CD4-positive, alpha-beta T cell treated with Interleukin-17A for 1 hour (primary cell): Measurements from ENCODE around the gene PRDM2.

Experiments
- DNase-seq: peaks from one replicate; pipeline ENCODE4 v3.0.0-alpha.2; 2020

The PRDM2 gene

DNA sequence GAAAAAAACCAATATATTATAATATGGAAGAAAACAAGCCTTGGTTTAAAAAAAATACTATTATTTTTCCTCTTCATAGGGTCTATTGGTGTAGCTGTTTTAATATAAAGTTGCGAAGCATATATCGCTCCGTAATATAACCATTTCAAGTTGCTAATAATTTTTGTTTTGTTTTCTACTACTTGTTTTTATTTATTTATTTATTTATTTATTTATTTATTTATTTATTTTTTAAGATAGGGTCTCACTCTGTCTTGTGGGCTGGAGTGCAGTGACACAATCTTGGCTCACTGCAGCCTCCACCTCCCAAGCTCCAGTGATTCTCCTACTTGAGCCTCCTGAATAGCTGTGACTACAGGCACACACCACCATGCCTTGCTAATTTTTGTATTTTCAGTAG, 46.4 kb downstream of the PRDM2 start:
- DNase-seq = no peak

DNA sequence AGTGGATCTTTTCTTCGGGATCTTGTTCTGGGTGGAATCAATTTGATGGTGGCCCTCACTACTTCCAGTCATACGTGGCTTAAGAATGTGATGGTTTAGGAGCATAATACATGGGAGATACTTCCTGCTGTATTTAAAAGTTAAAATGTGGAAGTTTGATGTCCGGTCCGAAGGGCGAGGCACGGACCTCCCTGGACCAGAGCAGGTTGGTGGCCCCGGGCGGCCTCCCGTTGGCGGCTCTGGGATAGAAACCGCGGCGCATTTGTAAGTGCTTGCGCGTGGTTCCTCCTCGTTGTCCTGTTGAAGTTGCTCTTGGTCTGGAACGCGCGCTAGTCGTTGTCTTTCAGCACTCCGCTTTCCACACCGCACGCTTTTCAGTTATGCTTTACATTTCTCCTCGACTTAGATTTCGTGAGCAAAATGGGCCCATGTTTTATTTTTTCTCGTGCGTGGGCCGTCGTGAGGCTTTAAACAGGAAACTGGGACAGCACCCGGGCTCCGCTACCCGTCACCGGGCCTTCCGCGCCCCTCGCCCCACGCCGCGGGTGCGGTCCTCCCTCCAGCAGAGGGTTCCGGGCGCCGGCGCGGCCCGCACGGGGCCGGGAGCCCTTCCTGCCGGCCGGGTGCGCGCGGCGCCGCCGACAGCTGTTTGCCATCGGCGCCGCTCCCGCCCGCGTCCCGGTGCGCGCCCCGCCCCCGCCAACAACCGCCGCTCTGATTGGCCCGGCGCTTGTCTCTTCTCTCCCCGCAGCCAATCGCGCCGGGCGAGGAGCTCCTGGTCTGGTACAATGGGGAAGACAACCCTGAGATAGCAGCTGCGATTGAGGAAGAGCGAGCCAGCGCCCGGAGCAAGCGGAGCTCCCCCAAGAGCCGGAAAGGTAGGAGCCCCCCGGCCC, 48.9 kb downstream of the PRDM2 start:
- DNase-seq = peak; percentile 97

DNA sequence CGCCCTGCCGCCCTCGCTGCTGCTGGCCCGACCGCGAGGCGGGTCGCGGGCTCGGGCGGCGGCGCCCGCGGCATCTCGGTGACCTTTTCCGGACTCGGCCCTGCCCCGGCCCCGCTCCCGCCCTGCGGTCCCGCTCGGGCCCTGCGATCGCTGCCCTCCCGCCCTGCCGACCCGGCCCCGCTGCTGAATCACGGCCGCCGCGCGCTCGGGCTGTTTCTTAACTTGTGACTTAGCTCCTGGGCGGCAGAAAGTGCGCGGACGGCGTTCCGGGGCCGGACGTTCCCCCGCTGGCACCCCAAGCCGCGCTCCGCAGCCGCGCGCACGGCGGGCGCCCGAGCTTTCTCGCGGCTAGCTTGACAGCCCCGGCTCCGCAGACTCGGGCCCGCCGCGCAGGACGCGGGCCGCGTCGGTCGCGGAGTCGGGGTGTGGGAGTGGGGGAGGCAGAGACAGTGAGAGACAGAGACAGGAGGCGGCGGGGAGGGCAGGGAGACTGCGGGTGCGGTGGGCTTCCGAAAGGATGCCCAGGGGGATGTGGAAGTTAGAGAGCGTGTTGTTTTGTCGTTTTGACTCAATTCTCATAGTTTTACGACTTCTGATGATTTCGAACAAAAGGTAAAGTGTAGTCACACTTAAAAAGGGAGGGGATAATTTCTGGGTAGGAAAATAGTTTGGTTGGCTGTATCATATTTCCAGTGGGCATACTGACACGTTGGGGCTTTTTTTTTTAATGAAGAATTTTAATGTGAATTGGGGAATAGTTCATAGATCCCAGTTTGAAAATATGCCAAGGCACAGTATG, 49.8 kb downstream of the PRDM2 start:
- DNase-seq = no peak

DNA sequence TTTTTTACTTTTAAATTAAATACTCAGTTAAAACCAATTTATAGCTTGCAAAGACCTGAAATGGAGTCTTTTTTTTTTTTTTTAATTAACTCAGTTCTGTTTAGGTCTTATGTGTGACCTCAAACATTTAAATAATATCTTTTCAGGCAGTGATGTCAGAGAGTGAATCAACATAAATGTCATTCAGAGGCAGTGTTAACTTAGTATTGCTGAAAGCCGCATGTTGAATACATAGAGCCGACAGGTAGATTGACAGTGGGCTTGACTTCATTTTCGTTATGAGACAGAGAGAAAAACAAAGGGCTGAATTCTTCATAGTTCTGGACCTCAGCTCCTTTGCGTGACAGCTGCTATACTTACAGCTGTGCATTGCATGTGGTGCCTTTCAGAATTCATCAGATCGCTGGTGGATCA, 51.5 kb downstream of the PRDM2 start:
- no peak for DNase-seq

DNA sequence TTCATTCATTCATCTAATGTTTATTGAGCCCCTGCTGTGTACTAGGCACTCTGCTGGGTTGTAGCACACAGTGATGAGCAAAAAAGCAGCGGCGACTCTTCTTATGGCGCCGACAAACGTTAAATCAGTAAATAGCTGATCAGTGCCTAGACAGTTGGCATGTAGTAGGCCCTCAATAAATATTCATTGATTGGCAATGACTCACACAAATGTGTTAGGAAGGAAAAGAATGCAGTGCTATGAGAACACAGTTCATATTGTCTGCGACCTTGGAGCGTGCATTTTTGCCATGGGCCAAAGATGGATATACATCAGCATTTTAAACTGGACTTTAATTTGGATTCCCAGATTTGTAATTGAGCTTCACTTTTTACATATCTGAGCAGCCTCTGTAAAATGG, 52.0 kb downstream of the PRDM2 start:
- no peak for DNase-seq

DNA sequence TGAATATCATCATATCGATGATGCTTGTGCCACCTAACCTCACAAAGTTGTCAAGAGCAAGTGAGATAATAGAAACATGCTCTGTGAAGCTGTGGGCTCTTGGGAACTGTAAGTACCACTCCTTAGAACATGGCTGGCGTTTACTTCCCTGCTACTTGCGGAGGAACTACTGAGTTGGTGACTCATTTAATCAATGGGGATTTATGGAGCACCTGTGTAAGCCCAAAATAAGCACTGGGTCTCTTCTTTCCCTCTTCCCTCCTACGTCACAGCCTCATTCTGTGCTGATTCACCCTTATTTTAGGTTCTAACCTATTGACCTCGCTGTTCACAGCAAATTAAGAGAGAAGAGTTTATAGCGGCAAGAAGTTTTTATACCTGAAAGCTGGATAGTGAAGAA, 52.9 kb downstream of the PRDM2 start:
- DNase-seq = no peak

DNA sequence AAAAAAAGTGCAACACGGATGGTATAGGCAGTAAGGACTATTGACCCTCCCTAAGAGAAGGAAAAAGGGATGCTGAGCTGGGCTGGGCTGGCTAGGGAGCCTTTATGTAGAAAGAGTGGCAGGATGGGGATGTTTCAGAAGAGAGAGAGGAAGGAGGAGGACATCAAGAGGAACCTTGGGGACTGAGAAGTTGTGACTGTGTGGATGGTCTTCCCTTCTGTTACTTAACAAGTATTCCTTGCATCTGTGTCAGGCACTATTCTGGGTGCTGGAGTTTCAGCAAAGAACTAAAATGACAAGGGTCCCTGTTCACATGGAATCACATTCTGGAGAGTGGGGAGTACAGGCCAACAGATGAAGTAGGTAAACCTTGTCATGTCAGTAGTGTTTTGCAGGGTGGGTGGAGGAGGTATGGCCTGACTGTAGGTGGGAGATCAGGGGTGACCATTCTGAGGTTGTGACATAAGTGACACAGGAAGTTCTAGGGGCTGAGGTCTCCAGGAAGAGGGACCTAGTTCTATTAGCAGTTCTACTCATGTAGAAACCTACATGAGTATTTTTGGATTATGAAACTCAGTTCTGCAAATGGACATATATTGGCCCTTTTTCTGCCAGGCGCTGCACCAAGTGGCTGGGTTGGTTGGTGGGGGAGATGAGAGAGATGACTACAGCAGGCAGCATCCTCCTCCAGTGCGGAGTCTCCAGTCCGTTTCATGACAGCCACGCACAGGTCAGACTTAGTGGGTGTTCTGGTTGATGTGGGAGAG, 53.8 kb downstream of the PRDM2 start:
- DNase-seq = no peak

GRCh38 chr1:13754510-13755103, 54.6 kb downstream of the PRDM2 start:
- no peak for DNase-seq

GRCh38 chr1:13756557-13757315, 56.7 kb downstream of the PRDM2 start:
- DNase-seq = no peak

DNA sequence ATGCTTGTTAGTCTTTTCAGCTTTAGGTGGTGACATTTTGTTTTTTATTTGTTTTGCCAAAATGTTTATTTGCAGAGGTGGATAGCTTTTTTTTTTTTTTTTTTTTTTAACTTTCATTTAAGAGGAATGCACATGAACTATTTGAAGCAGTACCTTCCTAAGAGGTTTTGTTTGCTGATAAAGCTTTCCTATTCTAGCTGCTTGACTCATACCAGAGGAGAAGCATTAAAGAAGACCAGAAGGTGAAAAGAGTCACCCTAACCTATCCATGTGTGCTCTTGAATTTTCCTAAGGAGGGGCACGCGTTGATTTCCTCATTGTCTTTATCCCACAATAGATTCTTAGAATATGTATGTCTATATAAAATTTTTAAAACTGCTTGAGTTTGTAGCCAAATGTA, 57.7 kb downstream of the PRDM2 start:
- DNase-seq = no peak

DNA sequence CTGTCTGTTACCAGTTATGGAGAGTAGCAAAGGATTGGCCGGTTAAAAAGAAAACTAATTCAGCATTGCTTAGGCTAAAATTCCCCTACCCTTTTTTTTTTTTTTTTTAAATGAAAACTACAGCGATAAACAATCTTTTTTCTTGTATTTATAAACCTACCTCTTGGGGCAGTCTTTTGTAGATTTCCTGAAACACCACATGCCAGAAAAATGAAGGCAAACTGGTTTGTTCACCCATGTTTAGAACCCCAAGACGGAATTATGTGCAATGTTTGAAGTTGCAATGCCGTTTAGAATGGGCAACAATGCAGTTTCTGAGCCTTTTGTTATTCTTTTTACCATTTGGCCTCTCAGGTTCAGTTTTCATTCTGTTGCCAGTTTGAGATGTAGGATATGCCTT, 59.1 kb downstream of the PRDM2 start:
- DNase-seq = peak; percentile 16

- DNase-seq = no peak
Observed at GRCh38 chr1:13760340-13760739, 60.4 kb downstream of the PRDM2 start.

GRCh38 chr1:13760921-13761320, 60.9 kb downstream of the PRDM2 start:
- no peak for DNase-seq

- no peak for DNase-seq
Observed at GRCh38 chr1:13761883-13762282, 61.9 kb downstream of the PRDM2 start.

DNA sequence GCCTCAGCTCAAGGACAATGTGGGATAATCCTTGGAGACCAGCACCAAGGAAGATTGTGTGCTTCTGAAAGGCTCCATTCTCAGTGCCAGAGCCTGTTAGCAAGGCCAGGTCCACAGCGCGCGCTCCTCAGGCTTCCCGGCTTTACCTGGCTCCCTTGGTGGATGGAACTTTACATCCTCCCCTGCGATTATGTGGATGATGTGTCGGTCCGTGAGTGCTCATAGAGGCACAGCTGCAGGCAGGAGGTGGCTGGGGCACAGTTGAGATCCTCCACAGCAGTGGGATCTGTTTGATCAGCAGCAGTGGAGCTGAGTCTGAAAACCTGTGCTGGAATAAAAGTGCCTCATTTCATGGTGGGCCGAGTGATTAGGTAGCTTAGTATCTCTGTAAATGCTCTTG, 62.7 kb downstream of the PRDM2 start:
- DNase-seq = no peak

- DNase-seq = no peak
Observed at GRCh38 chr1:13763222-13763621, 63.2 kb downstream of the PRDM2 start.

- peak; percentile 37 for DNase-seq
Observed at GRCh38 chr1:13763991-13764390, 64.0 kb downstream of the PRDM2 start.

- DNase-seq = peak; percentile 41
Observed at GRCh38 chr1:13764588-13765332, 64.8 kb downstream of the PRDM2 start.

DNA sequence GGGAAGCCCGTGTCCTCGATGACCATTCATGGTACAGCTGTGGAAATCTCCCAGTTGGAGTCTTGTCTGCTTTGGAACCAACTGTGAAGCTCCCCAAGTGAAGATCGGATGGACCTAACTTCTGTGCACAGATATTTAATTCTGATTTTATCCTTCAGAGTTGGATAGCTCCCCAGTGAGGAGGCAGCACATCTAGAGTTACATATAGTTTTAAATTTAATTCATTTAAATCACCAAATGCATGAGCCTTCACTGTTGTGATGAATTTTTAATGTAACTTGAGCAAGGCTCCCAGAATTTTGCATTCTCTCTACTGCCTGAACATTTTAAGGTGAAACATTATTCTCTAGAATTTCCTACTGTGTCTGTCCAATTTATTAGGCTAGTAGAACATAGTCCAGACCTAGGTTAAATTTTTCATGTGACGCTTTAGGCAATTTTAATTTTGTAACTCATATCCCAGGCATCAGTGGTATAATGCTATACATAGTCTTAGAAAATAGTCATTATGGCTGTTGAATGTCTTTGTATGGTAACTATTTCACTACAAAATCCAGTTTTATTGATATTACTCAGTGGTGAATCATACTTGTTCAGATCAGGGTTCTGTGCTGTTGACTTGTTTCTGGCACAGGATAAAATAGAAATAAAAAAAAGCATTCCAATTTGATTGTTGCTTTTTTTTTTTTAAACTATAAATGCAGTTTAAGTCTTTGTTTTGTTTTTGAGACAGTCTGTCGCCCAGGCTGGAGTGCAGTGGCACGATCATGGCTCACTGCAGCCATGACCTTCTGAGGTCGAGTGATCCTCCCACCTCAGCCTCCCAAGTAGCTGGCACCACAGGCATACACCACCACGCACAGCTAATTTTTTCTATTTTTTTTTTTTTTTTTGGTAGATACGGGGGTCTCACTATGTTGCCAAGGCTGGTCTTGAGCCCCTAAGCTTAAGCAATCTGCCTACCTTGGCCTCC, 66.9 kb downstream of the PRDM2 start:
- no peak for DNase-seq

DNA sequence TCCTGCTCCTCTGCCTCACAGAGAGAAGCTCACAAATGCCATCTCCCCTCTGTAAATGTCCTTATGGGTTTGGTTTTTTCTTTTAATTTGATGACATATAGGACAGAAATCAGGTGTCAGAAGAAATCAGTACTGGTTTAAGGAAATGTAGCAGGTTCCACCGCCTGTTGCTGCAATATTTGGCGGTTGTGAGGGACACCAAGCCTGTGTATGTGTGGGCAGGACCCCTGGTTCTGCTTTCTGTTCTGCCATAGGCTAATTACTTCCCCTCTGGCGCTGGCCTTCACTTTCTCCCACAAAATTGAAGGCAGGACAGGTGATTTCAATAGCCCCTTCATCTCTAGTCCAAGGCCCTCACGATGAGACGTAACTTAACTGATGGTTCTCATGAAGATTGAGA, 69.2 kb downstream of the PRDM2 start:
- no peak for DNase-seq
